ENCODE data around the gene THRAP3.

THRAP3 gene

DNA sequence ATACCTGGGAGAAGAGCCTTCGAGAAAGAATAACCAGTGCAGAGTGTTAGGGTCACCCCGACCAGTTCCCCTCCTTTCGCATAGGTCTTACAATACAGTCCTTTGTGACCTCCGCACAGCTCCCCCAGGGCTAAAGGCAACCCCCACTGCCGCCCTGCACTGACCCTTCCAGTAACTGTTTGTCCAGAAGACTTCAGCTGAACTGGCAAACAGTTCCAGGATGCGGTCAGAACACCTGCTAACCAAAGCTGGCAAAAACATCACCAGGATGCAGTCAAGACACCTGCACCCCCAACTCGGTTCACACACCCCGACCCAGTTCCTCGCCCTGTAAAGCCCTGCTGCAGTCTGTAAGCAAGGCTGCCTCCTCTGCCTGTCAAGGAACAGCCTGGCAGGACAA is 105.6 kb downstream of the THRAP3 start:
- no peak for DNase-seq (ENCODE audit: low spot score)
- TF ChIP-seq, protein P1, sequence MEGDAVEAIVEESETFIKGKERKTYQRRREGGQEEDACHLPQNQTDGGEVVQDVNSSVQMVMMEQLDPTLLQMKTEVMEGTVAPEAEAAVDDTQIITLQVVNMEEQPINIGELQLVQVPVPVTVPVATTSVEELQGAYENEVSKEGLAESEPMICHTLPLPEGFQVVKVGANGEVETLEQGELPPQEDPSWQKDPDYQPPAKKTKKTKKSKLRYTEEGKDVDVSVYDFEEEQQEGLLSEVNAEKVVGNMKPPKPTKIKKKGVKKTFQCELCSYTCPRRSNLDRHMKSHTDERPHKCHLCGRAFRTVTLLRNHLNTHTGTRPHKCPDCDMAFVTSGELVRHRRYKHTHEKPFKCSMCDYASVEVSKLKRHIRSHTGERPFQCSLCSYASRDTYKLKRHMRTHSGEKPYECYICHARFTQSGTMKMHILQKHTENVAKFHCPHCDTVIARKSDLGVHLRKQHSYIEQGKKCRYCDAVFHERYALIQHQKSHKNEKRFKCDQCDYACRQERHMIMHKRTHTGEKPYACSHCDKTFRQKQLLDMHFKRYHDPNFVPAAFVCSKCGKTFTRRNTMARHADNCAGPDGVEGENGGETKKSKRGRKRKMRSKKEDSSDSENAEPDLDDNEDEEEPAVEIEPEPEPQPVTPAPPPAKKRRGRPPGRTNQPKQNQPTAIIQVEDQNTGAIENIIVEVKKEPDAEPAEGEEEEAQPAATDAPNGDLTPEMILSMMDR (IDR thresholded peaks at IDR 0.05; ENCODE audit: extremely low read depth, missing control alignments): no peak

DNA sequence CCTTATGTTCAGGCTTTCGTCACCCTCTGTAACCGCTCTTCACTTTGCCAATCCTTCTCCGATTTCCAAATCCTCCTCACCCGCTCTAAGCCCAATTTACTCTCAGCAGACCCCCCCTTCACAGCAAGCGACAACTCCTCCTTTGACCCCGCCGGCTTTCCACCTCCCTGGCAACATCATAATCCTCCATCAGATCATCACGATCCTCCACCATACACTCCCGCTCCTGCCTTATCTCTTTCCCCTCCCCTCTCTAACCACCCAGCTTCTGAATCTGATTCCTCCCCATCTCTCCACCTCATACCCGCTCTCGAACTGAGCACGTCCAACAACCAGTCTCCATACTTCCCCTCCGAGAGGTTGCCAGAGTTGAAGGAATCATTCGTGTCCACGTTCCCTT is 106.7 kb downstream of the THRAP3 start:
- TF ChIP-seq, protein P1 (IDR thresholded peaks at IDR 0.05; ENCODE audit: extremely low read depth, missing control alignments): no peak
- DNase-seq (ENCODE audit: low spot score): no peak

DNA sequence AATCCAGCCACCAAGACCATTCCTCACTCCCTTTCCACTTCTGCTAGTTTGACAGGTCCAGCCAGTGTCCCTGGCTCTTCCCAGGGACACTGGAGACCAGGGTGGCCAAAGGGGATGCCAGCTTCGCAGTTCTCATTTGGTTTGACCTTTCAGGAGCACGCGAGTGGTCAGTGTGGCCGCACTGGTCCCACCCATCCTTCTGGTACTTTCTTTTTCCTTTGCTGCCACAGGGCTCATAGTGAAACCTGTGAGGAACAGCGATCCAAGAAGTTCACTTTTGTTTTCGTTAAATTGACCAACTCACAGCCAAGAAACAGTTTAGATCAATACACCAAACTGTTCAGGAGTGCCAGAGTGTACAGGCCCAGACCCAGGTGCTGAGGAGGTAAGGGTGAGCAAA is 113.6 kb downstream of the THRAP3 start:
- TF ChIP-seq, protein P1 (IDR thresholded peaks at IDR 0.05; ENCODE audit: extremely low read depth, missing control alignments): no peak
- no peak for DNase-seq (ENCODE audit: low spot score)

DNA sequence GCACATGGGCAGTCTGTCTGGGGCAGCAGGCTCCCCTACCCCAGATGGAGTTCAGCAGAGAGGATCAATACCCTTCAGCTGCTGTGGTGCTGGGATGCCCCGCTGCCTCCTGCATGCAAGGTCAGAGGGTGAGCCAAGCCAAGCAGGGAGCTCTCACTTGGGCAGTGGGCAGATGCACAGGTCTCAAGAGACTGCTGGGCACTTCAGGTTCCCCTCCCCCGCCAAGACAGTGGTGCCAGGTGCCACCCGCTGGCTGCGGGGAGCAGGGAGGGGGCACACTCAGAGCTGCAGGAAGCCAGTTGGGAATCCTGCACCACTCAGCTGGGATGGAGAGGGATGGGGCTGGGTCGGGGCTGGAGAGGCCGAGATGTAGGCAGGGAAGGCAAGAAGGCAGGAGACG is 115.0 kb downstream of the THRAP3 start:
- no peak for DNase-seq (ENCODE audit: low spot score)
- TF ChIP-seq, protein P1 (IDR thresholded peaks at IDR 0.05; ENCODE audit: extremely low read depth, missing control alignments): no peak

DNA sequence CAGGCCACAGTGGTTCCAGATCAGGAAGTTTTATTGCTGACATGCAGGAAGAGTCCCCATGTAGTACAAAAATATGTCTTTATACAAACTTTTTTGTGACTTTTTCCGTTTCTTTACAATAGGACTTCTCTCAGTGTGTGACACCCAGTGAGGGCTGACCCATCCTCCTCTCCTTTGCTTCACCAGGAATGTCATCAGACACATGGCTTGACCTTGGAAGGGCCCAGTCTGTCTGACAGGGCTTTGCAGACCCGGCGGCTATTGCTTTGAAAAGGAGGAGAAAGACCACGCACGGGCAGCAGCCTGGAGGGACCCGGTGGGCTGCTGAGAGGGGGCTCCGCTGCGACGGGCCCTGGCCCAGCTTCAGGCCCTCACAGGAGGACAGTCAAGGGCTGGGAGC is 115.4 kb downstream of the THRAP3 start:
- DNase-seq (ENCODE audit: low spot score): no peak
- TF ChIP-seq, protein P1 (IDR thresholded peaks at IDR 0.05; ENCODE audit: extremely low read depth, missing control alignments): no peak

DNA sequence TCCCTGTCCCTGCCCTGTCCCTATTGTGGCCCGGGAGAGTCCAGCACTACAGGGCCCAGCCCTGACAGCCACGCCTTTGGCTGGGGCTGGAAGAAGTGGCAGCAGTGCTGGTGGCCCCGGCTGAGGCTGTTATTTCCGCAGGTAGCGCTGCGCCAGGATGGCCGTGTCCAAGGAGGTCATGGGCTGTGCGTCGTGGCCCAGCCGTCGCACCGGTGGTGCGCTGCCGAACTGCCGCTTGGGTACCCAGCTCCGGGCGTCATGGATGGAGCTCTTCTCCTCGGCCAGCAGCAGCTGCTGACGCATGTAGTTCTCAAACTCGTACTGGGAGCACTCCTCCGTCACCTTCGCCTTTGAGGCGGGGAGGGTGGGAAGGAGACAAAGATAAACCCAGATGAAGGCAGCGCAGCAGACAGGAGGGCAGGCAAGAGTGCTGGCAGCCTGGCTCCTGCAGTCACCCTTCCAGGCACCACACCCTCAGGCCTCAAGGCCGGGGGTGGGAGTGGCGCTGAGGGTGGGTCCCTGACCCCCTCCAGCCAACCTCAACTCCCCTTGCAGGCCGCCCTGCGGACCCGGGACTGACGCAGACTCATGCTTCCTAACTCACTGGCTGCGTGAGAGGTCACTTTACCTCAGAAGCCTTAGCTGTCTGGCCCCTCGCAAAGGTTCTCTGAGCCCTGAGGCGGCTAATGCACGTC is 117.5 kb downstream of the THRAP3 start:
- TF ChIP-seq, protein P1 (IDR thresholded peaks at IDR 0.05; ENCODE audit: extremely low read depth, missing control alignments): no peak
- no peak for DNase-seq (ENCODE audit: low spot score)

DNA sequence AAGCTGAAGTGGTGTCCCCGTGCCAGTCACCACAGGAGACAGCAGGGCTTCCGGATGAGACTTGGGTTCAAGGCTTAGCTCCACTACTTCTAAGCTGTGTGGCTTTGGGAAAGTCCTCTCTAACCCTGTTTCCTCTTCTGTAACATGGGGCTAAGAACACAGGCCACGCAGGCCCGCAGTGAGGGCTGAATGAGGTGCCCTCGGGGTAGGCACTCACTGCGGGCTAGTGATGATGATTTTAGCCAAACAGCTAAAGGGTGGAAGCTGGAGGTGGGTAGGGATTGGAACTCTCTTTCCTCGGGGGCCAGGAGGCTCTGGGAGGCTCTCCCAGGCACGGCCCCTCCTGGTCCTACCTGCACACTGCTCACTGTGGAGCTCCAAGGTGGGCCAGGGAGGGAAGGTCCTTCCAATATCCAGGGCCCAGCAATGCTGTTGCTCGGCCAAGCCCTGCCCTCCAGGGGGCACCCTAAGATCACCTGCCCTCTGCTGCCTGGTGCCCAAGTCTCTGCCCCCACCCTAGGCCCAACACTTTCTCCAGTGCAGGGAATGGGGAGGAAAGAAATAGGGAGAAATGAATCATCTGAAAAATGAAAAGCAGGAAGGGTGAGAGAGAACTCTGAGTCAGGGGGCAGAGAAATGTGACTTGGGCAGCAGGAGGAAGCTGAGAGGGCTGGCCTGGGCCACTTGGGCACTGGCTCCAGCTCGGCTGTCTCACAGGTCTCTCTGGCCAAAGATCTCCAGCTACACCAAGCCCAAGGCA is 118.4 kb downstream of the THRAP3 start:
- TF ChIP-seq, protein P1 (IDR thresholded peaks at IDR 0.05; ENCODE audit: extremely low read depth, missing control alignments): peak; percentile 74
- peak; percentile 73 for DNase-seq (ENCODE audit: low spot score)

Data from GM20000 (cell line).